Measurements from ENCODE around the gene RBM10.

DNA sequence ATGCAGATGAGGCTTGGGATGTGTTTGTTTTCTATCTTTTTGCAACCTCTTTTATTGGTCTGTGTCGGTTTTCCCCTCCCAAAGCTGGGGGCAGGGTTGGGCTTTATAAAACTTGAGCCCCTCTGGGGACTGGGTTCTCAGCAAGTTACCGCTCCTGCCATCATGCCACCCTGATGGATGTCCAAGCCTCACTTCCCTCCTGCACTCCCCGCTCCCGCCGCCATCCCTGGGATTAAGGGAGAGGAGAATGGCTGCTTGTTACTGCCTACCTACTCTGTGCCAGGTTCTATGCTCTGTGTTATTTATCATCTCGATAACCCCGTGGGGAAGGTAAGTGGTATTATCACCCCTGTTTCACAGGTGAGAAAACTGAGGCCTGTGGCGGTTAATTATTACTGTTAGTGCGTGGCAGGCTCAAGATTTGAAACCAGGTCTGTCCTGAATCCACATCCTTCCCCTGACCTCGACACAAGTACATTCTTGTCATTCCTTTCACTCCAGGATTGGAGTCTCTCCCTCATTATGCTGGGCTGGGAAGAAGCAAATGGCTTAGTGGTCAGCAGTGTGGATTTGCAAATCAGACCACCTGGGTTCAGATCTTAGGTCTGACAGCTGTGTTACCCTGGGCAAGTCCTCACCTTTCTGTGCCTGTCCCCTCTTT lies 53.1 kb downstream of the RBM10 start:
- TF ChIP-seq ZBTB1 (CRISPR knock-in tag; IDR thresholded peaks at IDR 0.05; ENCODE audit: borderline replicate concordance, low read depth) (no peak), ZEB2 (IDR thresholded peaks at IDR 0.05) (no peak), HCFC1 (IDR thresholded peaks at IDR 0.05; ENCODE audit: low read depth, low read length) (no peak)
